ENCODE data around the gene DIP2C.
"Not testable (repeated sequence)": the region's sequence is repeated elsewhere in the genome, so short reads cannot be mapped to it uniquely, and the experiment has no call there.

Gene DIP2C

DNA sequence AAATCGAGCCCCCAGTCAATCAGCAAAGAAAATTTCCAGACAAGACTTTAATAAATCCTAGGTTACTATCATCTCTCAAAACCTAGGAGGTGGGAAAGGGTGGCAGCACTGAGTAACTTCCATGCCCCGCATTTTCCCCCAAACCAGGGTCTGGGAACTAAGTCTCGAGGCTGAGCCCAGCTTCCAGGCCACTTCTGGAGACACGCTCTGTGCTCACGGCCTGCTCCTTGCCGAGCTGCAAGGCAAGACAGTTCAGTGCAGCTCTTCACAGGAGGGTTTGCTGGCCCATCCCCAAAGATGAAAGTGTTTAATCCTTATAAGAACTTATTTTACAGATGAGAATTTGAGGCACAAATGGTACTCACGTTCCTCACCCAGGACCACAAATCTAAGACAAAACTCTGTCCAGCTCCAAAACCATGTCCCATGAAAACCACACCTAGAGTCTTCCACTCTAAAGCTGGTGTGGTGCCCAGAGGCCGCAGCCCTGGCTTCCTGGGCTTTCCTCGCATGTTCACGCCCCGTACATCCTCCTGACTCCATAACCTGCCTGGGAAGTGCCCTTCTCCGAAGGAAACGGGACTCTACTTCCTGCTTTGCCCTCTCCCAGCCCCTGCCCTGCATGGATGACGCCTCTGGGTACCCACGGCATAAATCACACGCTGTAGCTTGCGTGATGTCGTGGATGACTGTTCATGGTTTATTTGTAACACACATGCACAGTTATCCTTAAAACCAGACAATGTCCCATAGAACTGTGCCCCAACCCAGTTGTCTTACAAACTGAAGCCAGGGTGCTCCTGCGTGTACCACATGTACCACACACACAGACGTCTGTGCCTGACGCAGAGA is 201.2 kb downstream of the DIP2C start:
- DNase-seq: no peak

DNA sequence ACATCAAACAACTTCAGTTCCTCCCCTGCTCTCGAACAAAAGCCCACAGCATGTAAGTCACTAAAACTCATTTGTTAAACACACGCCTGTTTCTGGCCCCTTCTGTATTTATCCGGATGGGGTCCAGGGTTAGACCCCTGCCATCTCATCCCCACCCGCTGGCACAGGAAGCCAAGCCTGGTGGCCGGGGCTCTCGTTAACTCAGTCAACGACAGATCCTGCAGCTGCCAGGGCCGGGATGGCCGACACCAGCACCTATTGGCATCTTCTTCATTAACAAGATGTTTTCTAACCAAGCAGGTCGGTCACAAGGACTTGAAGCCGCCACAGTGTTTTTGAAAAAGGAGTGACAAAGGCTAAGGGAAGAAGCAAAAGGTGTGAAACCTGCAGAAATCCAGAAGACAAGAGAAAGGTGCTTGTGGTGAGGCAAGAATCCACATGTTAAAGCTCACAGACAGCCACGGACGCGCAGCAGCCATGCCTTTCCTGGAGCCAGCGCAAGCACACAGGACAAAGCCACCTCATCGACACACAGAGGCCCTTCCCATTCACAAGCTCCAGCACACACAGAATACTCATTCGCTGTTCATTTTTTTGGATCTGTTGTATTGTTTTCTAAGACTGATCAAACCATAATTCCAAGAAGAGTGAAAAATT is 202.7 kb downstream of the DIP2C start:
- no peak for DNase-seq

DNA sequence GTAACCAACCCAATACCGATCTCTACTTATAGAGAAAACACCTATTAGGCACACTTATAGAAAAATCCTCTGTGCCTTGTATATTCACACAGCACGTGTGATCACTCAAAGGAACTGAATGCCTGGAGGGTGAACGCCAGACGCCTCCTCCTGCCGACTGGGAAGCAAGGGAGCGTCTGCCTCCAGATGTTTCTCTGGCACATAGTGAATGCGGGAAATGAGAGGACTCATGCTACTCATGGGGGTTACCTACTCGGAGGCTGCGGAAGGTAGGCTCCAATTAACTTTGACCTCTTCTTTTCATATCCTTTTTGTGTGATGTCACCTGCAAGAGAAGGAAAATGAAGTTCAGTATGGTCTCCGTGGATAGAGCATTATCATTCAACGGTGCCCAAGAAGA is 203.3 kb downstream of the DIP2C start:
- DNase-seq: no peak

DNA sequence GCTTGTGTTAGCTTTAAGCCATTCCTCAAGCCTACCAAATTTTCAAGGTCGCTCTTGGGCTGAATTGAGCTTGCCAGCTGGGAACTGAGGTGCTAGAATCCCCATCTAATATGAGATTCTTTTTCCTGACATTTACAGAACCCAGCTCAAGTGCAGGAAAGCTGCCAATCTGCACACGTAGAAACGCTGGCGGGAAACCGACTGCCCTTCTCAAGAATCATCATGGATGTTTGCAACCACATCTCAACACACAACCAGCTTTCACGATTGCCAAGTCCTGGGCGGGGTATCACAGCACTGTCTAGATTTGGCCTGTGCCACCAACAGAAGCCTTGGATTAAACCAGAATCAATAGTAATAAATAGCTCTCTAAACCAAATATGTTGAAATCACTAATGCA is 203.7 kb downstream of the DIP2C start:
- DNase-seq: no peak

DNA sequence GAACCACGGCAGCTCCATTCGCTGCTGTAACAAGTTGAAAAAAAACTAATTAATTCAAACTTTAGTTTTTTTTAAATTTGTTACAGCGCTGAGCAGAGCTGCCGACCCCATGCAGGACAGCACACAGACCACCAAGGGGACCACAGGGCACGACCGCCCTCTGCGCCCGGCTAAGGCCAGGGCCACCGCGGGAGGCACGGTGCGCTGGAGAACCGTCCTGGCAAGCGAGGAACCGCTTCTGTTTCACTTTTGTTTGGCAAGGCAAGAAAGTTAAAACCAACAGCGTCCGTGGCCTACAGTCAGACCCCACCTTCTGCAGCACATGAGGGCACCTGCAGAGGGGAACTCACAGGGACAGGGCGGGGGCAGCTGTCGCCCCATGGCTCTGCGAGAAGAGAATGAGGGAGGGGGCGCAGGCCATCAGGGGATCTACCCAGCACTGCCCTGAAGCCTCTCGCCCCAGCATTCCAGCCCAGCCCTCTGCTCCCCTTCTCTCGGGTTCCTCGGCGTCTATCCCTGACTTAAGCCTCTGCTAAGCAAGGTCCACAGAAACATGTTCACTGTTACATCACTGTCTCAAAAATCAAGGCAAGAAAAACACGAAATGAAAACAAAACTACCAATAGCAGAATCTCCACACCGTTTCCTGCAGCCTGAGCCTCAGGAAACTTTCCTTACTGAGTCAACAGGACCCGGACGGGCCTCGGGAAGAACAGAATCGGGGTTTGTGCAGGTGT is 204.4 kb downstream of the DIP2C start:
- no peak for DNase-seq

DNA sequence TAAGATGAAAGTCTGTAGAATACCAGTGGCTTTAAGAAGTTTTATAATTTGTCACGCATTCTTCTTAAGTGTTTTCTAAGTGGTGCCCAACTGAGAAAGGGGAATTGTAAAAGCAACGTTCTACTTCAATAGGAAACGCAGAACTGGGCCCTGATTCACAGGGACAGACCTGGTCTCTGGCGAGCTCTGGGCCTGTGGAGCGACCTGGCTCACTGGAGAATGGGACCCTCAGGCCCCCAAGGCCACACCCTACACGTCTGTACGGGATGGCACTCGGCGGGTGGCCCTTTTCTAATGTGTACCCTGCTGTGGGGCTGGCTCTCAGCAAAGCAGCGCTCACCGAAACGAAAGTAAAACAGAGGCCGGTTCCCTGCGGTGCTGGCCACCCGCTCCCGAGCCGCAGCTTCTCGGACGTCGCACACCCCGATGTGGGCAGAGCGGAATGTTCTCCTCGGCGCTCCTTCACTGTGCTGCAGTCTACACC is 205.0 kb downstream of the DIP2C start:
- no peak for DNase-seq

DNA sequence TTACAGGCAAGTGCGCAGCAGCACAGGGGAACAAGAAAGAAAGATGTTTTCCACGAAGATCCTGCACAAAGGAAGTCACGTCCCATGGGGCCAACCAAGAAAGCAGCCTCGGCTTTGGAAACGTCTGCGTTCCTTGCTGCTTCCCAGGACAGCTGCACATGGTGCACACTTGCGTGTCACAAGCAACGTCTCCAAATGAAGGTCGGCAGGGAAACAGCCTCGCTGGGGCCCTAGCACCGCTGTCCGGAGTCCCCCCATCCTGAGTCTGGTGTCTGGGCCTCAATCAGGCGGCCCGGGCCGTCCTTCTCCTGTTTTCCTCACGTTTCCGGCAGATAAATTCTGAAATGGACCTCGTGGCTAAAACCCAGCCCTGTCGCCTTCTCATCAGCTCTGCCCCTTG is 206.2 kb downstream of the DIP2C start:
- no peak for DNase-seq

DNA sequence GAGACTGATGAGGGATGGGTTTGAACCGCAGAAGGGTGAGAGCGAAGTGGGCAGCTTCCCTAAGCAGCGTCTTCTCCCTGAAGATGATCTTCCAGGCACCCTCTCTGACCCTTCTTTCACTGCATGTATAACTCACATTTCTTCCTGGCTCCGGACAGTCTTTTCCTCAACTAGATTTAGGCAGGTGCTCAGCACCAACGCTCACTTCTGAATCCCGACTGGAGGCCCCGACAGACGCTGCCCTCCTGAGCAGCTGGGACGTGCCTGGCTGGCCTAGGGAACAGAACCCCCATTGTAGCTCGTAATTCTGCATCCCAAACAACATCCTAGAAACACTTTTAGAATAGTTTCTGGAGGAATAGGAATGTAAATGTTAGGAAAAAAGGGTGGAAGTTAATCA is 206.6 kb downstream of the DIP2C start:
- DNase-seq: no peak

DNA sequence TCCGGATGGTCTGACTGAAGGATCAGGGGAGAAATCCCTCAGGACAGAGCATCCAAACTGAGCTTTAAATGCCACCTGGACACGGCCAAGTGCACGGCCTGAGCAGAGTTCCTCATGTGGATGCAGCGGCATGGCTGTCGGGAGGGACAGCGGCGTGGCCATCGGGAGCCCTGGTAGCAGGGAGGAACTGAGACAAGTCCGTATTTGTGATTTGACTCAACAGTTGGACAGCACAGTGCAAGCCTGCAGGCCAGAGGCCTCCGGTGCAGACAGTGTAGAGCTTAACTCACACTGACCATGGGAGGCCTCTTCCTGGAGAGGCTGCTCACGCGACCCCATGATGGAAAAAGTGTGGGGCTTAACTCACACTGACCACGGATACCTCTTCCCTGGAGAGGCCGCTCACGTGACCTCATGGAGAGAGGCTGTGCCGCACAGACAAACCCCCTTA is 207.4 kb downstream of the DIP2C start:
- DNase-seq: no peak

DNA sequence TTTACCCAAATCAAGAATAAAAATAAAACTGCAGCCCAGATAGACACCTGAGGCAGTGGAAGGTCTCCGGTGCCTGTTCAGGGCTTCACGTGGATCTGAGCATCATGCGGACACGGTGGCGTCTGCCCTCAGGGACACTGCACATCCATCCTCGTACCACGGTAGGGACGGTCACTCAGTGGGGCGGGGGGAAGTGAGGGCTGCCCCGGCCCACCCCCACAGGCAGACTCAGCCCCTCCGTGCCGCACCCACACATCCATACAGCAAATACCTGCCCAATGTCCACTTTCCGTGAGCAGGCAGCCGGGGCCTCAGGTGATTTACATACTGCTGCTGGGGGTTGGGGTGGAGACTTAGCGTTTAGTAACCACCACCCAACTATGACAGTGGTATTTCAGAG is 207.8 kb downstream of the DIP2C start:
- no peak for DNase-seq

DNA sequence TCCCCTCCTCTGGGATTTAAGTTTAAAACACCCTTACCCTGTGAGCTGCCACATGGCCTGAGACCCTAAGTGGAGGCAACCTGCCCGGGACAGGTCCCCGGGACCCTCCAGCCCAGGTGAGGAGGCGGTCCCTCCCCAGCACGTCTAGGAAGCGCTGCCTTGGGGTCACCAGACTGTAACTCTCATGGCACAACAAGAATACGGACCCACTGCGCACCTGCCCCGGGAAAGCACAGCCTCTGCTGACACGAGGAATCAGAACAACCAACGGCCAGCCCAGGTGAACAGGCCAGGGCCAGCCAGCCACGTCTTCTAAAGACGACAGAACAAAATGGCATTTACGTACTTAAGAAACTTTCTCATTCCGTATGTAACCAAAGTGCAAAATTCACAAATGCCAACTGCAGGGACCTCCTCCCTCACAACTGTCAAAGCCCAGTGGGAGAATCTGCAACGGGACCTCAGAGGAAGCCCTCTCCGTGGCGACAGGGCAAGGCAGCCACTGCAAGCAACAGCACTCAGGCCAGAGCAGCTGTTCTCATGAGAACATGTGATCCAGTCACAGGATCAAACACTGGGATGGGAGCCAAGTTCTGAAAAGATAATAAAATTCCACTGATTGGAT is 208.4 kb downstream of the DIP2C start:
- no peak for DNase-seq

DNA sequence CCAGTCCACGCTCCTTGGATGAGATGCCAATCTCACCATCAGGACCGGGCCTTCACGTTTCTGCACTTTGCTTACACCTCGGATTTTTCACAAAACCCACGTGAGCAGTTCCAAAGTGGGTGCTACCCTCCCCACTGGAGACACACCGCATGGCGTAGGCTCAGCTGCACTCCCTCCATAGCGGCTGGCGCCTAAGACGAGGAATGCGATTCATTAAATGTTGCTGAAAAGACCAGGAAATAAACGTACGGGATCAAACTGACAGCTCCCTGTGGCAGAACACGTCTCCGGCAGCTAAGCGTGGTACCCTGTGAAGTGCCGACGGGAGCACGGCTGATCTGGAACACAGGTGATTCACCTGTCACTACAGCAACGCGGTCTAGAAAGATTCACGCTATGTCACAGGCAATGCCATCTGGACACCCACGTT is 209.0 kb downstream of the DIP2C start:
- DNase-seq: no peak

DNA sequence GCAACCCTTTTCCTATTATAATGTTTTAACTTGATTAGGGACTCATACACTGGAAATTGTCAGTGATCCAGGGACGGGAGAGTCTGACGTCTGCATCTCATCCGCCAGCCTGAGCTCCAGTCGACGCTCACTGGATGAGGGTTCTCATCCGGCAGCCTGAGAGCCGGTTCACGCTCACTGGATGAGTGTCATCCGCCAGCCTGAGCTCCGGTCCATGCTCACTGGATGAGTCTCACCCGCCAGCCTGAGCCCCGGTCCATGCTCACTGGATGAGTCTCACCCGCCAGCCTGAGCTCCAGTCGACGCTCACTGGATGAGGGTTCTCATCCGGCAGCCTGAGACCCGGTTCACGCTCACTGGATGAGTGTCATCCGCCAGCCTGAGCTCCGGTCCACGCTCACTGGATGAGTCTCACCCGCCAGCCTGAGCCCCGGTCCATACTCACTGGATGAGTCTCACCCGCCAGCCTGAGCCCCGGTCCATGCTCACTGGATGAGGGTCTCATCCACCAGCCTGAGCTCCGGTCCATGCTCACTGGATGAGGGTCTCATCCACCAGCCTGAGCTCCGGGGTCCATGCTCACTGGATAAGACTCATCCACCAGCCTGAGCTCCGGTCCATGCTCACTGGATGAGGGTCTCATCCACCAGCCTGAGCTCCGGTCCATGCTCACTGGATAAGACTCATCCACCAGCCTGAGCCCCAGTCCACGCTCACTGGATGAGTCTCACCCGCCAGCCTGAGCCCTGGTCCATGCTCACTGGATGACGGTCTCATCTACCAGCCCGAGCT is 209.6 kb downstream of the DIP2C start:
- not testable (repeated sequence) for DNase-seq

DNA sequence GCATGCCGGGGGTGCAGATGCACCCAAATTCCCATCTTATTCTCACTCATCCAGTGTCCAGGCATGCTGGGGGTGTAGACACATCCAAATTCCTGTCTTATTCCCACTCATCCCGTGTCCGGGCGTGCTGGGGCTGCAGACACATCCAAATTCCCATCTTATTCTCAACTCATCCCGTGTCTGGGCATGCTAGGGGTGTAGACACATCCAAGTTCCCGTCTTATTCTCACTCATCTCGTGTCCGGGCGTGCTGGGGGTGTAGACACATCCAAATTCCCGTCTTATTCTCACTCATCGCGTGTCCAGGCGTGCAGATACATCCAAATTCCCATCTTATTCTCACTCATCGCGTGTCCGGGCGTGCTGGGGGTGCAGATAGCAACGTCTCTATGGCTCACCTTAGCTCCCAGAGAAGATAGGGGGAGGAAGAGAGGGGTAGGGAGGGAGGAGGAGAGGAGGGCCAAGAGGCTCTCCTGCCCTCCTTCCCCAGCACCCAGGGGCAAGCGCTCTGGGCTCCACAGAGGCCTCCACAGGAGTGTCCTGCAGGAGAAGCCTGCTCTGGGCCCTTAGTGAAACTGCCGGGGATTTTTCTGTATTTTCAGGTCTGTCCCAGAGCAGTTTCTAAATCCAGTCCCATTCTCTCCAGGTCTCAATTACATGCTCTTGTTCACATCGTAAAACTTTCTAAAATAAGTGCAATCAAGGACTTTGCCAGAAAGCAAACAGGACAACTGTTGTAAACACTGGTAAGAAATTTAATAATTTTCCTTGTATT is 210.8 kb downstream of the DIP2C start:
- no peak for DNase-seq

DNA sequence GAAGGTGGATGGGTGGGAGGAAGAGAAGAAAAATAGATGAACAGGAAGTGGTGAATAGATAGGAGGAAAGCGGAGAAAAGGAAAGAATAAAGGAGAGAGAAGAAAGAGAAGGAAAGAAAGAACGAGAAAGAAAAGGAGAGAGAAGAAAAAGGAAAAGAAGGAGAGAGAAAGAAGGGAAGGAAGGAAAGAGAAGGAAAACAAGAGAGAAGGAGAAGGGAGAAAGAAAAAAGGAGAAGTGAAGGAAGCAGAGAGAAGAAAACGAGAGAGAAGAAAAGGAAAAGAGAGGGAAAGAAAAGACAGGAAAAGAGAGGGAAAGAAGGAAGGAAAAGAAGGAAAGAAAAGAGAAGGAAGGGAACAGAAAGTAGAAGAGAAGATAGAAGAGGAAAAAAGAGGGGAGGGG is 211.8 kb downstream of the DIP2C start:
- DNase-seq: no peak

DNA sequence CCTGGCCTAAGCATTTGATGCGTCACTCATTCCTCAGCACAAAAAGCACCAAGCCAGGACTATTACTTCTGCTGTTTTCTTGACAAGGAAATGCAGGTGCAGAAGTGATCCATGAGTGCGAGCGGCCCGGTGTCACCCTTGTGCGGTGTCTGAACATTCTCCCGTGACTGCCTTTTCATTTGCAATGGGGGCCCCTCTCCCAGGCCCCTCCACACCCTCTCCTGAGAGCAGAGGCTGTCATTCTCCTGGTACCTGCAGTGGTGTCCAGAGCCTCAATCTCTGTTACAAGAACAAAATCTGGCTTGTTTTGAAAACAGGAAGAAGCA is 213.1 kb downstream of the DIP2C start:
- DNase-seq: no peak

DNA sequence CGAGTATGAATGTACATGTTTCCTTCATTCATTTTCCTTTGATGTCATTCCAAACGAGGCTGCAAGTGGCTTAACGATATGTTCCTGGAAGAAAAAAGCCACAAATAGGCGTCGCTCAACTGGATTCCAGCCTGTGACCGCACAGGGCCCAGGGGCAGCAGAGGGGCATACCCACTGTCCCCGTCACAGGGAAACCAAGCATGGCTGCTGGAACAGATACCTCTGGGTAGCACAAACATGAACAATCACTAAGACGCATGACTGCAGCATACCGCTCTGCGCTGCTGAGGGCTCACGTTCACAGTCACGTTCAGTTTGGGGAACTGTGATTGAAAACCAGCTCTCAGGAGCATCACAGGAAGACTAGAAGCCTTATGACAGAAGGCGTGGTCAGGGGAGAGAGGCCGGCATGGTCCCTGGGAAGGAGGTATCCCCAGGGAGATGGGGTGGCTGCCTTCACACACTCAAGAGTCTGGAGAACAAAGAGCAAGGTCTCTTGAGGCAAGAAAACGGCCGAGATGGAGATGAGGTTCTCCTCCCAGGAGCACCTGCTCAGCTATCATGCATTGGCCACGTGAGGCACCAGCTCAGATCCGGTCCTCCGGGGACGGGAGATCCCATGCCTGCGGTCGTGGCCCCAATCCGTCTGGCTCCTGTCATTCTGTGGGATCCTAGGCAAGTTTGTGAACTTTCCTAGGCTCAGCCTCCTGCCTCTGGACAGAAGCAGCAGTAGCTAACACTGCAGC is 213.6 kb downstream of the DIP2C start:
- DNase-seq: no peak

DNA sequence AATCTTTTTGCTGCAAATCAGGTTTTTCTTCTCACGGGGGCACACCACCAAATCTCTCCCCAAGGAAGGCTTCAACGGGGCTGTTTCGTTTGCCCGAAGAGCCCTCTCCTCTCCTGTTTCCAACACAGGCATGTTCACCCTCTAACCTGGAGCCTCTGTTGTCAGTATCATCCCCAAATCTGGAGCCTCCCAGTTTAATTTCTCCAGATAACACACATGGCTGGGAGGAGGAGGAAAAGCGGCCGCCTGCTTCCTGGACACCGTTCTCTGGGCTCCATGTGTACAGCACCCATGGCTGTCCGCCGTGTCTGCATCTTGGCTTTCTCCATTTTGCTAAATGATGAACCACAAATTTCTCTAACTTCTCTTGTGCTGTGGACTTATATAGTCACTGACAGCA is 214.5 kb downstream of the DIP2C start:
- no peak for DNase-seq

DNA sequence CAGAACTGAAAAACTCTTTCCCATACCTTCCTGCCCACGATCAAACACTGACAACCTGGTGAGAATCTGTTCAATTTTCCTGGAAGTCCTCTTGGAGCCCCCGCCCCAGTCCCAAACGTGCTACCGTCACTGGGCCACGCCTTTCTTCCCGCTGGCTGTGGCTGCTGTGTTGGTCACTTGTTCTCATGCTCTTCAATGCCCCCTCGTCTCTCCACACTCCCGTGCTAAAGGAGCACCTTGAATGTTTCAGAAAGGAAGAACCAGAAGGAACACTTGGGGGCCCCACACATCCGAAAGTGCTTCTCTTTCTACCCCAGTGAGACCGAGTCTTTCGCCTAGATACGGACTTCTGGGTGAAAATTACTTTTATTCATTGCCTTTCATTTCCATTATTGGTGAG is 215.1 kb downstream of the DIP2C start:
- DNase-seq: no peak

DNA sequence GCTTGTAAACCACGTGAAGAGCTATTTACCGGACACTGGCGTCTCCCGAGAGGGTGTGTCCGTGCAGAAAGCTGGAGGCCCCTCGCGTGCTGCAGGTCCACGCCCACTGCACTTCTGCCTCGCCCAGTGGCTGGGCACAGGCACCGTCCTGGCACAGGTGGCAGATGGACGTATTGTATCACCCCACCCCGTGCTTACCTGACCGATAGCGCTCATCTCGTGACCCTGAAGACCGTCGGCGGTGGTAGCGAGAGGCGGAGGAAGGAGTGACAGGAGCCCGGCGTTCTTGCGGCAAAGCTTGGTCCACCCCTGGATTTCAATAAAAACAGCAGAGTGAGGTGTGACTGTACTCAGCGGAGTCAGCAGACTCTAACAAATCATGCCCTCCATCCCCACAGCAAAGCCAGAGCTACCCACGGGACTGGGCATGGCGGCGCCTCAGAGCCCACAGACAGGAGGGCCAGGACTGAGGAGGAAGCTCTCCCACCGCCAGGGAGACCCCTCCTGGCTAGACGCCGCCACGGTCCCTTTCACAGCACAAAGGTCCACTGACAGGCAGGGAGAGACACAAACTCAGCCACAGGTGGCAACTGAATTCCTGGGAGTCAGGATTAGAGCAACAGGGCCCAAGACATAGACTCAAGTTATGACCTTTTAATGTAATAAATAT is 217.1 kb downstream of the DIP2C start:
- DNase-seq: no peak
